HG02885 (cell line): Measurements from ENCODE around the gene NOS3.

Experiments
- ATAC-seq: cut with Tn5 transposase; IDR thresholded peaks from one replicate; pipeline ENCODE4 v1.9.1; 2021; ENCODE audit warnings: mild to moderate bottlenecking; ENCODE audit not compliant: unreplicated experiment, poor library complexity

Gene NOS3

DNA sequence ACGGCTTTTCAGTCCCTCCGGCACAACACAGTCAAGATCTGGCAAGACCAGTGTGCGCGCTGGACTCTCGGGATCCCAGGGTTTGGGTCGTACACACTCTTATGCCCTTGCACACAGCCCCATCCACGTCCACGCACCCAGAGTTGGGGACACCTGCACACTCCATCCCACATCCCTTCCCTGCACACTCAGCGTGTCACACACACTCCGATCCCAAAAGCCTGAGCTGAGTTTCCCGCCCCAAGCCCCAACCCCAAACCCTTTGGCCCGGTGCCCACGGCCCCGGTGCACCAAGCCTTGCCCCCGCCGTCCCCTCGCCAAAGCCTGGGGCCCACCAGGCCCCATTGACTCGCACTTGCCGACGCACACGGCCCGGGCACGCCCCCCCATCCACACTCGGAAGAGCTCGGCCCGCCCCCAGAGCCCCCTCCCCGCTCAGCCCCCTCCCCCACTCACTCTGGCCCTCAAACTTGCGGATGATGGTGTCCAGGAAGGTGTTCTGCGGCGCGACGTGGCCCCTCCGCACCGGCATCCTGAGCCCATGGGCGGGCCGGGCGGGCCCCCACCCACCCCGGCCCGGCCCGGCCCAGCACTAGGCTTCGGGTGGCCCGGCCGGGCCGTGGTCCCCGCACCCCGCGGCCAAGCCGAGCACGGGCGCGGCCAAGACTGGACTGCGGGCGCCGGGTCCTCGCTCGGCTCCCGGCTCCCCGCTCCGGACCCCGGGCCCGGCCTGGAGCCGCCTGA, 13.3 kb upstream of the NOS3 start:
- ATAC-seq, result no peak

DNA sequence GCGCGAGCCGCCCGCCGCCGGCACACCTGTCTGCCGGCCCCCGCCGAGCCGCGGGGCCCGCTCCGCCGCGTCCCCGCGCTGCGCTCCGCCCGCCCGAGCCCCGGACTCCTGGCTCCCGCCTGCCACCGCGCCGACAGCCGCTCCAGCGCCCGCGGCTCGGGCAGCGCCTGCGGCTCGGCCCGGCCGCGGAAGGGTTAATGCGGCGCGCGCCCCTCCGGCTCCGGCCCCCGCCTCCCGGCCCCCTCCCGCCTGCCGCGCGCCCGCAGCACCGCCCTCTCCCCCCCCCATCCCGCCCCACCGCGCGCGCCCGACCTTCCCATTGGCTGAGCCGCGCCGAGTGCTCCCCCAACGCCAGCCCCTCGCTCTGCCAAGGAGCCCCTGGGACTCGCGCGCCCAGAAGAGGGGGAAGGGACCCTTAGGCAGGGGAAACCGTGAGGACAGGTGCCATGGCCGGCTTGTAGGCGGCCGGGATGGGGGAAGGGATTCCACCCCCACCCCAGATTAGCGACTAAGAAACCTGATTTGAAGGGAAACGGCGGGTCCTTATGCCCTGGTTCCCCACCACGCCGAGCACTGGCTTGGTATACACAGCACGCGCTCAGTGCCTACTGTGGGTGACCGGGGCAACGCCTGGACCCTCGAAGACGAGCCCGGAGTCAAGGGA, 12.6 kb upstream of the NOS3 start, which contains the start of gene KCNH2:
TSS of gene KCNH2 (minus strand) at position 196 of the 664 bp plus-strand sequence. CDS start 408 bp downstream, outside the sequence.
- no peak for ATAC-seq

DNA sequence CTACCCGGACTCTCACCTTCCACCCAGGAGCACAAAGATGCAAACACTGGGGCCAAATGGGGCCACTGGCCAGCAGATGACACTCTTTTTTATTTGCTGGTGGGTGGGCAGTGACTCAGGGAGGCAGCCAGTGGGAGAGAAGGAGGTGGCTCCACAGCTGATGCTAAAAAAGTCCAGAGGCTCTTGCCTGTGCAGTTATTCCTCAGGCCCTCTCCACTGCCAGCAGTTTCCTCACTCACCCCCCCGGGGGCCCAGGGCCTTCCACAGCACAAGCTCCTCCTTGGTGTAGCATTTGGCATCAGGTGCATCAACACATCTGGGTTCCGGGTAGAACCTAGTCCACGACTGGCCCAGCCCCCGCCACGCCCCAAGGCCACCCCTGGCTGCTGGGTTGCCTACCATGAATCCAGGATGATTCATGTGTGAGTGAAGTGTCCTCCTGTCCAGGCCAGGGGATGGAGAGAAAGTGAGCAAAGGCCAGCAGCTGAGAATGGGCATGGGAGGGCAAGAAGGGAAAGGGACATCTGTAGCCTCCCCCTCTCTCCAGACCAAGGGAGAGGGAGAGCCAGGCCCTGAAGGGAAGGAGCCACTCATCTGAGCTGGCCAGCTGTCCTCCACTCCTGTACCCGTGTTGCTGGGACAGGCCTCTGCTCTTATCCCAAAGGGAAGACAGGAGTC, 11.0 kb upstream of the NOS3 start:
- ATAC-seq, result no peak

DNA sequence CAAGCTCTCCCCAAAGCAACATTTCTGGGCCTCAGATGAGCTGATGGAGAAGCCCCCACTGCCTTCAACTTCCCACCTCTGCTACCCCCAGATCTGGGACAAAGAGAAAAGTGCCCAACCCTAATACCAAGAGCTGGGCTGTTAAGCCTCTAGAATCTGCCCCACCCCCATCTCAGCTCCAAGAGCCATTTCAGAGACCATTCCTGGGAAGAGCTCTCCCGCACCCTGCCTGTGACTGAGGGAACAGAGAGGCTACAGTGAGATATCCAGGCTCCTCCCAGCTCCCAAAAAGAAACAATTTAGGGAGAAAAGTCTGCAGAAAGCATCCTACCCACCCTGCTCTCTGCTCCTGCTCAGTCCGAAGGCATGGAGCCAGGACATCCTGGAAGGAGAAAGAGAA, 10.2 kb upstream of the NOS3 start:
- no peak for ATAC-seq

DNA sequence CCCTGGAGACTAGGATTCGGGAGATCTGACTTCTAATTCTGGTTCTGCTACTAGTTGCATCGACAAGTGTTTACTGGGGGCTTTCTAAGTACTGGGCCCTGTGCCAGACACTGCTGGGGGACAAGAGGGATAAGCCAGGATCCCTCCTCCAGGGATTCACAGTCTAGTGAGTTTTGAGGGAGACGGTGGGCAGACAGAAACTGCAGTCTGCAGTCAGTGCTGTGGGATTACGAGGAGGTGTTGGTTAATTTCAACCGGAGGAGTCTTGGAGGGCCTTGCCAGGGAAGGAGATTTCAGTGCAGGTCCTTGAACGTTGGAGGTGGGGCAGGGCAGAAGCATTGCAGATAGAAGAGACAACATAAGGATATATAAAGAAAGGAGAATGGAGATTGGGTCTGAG, 9.2 kb upstream of the NOS3 start:
- ATAC-seq, result no peak

DNA sequence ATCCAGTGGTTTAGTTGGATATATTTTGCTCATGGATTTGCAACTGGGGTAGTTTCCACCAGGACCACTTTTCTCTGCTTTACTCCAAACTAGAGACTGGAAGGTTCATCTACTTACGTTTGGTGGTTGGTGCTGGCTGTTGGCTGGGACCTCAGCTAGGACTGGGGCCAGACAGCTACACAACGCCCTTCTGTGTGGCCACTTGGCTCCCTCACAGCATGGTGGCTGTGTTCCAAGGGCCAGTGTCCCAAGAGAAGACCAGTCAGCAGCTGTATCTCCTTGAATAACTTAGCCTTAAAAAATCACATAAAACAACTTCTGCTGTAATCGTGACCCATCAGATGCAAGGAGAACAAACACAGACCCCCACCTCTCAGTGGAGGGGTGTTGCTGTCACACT, 8.5 kb upstream of the NOS3 start:
- no peak for ATAC-seq

DNA sequence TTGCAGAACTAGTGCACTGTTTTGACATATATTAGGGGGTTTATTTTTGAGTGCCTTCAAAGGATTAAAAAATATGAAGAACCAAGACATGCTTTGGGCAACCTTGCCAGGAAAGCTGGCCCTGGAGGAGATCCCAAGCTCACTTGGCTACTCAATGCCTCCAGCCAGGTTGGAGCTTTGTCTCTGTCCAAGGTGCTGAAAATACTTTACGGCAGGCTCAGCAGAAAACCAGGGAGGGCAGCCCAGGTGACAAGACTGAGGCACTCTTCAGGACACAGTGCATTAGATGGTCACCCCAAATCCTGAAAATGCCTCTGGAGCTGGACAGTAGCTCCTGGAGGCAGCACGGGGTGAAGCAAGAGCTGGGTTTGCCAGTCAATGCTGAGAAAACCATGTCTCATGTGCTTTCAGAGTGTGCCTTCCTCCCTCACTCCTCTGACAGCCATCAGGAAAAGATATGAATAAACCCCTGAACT, 6.9 kb upstream of the NOS3 start:
- no peak for ATAC-seq

DNA sequence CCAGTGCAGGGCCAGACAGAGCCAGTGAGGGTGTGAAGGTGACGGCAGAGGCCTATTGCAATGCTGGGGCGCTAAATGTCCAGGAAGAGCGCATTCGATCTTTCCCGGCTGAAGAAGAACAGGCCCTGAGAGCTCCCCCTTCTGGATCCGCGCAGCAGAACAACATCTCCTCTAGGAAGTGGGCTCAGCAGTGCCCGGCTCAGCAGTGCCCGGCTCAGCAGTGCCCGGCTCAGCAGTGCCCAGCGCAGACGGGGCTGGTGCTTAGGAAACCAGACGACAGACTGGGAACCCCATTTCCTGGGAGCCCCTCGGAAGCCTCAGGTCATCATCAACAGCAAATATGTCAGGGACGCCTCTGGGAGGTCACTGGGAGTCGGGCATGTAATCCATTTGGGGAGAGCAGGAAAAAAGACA, 4.7 kb upstream of the NOS3 start:
- ATAC-seq, result no peak

DNA sequence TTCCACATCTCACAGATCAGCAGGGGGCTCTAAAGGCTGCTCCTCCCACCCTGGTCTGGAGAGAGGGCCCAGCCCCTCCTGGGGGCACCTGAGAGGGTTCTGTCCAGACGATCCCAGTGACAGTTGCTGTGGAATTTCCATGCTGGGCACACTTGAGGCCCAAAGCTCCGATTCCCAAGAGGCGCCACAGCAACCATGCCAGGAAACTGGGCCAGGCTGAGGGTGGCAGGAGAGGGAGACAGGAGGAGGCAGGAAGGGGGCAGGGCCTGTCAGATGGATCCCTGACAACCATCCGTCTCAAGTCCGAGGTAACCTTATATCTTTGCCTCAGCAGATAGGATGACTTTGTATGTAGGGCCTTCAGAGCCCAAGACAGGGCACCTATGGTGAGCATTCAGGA, 4.3 kb upstream of the NOS3 start:
- ATAC-seq, result no peak

DNA sequence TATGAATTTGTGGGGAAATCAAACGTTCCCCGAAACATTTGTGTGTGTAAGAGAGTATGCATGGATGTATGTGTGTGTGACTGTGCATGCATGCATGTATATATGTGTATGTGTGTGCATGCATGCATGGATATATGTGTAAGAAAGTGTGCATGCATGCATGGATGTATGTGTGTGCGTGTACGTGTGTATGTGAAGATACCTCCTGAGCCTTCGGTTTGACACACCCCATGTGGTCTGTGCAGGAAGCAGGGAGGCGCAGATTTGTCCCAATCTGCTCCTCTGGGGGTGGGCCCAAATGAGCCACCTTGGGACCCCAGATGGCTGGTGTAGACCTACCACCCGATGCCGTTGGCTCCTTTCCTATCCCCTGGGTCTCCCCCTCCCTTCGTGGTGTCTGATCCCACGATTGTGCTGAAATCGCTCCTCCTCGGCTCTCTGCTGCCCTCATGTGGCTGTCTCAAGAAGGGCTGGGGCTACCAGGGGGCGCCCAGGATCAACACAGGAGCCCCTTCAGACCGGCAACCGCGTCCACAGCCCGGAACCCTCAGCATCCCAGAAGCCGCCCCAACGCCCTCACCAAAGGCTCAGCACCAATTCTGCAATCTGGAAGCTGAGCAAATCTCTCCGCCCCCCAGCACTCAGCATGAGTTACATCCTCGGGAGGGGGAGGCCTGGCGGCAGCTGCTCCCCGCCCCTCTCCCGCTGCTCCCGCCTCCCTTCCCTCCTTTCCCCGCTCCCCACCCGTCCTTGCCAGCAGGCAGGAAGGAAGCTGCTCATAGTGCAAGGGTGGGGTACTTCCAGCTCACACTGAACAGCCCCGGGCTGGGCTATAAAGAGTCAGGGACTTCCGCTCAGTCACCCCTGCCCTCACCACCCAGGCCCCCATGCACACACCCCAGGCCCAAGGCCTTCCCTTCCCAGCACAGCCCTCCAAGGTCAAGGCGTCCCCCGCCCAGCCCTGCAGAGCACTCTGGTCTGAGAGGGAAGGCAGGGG, 2.3 kb upstream of the NOS3 start:
- no peak for ATAC-seq

DNA sequence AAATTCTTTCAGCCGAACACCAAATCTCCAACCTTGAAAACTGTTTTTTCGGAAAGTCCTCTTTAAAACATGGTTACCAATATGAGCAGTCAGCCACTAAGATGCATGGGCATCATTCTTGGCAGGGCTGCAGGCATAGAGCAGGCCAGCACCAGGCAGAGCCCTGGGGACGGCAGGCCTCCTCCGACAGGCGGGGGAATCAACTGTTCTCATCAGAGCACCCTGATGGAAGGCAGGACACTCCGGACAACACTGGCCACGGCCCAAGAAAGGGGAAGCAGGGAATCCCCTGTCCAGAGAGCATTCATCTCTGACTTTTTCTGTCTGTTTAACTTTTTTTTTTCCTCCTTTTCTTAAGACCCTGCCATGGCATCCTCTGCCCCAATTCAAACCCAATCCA, 1.4 kb upstream of the NOS3 start:
- ATAC-seq, result no peak

DNA sequence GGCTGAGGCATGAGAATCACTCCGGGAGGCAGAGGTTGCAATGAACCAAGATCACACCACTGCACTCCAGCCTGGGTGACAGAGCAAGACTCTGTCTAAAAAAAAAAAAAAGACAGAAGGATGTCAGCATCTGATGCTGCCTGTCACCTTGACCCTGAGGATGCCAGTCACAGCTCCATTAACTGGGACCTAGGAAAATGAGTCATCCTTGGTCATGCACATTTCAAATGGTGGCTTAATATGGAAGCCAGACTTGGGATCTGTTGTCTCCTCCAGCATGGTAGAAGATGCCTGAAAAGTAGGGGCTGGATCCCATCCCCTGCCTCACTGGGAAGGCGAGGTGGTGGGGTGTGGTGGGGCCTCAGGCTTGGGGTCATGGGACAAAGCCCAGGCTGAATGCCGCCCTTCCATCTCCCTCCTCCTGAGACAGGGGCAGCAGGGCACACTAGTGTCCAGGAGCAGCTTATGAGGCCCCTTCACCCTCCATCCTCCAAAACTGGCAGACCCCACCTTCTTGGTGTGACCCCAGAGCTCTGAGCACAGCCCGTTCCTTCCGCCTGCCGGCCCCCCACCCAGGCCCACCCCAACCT, 1.3 kb downstream of the NOS3 start:
- ATAC-seq, result no peak

DNA sequence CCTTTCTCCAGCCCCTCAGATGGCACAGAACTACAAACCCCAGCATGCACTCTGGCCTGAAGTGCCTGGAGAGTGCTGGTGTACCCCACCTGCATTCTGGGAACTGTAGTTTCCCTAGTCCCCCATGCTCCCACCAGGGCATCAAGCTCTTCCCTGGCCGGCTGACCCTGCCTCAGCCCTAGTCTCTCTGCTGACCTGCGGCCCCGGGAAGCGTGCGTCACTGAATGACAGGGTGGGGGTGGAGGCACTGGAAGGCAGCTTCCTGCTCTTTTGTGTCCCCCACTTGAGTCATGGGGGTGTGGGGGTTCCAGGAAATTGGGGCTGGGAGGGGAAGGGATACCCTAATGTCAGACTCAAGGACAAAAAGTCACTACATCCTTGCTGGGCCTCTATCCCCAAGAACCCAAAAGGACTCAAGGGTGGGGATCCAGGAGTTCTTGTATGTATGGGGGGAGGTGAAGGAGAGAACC, 2.1 kb downstream of the NOS3 start:
- ATAC-seq, result peak; percentile 70

DNA sequence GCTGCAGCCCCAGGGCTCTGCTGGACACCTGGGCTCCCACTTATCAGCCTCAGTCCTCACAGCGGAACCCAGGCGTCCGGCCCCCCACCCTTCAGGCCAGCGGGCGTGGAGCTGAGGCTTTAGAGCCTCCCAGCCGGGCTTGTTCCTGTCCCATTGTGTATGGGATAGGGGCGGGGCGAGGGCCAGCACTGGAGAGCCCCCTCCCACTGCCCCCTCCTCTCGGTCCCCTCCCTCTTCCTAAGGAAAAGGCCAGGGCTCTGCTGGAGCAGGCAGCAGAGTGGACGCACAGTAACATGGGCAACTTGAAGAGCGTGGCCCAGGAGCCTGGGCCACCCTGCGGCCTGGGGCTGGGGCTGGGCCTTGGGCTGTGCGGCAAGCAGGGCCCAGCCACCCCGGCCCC, 2.7 kb downstream of the NOS3 start:
- ATAC-seq, result no peak

DNA sequence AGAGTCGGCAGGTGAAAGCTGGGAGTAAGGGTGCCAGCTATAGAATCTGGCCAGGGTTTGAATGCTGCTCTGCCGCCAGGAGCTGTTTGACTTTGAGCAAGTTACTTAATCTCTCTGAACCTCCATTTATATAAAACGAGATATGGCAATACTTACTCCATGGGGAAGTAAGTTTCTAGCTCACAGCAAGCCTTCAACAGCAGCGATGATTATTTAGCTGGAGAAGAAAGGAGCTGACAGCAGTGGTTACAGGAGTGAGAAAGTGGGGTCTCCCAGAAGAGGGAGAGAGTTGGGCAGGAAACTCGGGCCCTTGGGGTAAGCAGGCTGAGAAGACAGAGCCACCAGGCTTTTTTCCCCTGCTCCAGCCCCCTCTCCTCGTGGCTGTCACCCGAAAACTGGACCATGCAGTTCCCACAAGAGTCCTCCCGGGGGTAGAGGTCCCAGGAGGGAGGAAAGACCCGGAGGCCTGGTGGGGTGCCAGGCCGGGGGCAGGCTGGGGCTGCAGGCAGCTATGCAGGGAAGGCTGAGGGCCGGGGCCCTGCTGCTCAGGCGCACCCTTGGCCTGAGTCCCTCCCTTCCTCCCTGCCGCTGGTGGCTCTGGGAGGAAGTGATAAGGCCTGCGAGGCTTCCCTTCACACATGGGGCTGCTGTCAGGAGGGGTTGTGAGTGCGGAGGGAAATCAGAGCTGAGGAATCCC, 3.5 kb downstream of the NOS3 start:
- ATAC-seq, result no peak

DNA sequence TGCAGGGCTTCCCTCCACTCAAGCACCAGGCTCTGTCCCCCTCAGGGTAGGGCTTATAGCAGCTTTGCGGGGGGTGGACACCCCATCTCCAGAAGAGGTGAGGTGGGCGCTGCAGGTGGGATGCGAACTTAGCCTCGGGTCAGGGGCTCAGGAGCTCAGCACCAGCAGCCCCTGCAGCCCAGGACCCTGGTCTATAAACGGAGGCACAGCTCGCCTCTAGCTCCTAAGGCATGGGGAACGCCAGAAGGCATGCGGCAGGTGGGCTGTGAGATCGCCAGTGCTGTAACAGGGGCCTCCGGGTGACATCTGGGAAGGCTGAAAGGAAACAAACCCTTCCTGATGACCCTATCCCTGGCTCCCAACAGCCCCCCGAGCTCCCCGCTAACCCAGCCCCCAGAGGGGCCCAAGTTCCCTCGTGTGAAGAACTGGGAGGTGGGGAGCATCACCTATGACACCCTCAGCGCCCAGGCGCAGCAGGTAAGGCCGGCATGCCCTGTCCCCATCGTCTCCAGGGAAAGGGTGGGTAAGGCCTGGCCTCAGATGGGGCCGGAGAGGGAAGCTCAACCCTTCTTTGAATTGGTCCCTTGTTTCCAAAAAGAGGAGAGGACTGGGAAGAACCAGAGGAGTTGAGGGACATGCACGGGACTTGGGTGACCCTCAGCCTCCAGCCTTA, 4.2 kb downstream of the NOS3 start:
- ATAC-seq, result no peak

DNA sequence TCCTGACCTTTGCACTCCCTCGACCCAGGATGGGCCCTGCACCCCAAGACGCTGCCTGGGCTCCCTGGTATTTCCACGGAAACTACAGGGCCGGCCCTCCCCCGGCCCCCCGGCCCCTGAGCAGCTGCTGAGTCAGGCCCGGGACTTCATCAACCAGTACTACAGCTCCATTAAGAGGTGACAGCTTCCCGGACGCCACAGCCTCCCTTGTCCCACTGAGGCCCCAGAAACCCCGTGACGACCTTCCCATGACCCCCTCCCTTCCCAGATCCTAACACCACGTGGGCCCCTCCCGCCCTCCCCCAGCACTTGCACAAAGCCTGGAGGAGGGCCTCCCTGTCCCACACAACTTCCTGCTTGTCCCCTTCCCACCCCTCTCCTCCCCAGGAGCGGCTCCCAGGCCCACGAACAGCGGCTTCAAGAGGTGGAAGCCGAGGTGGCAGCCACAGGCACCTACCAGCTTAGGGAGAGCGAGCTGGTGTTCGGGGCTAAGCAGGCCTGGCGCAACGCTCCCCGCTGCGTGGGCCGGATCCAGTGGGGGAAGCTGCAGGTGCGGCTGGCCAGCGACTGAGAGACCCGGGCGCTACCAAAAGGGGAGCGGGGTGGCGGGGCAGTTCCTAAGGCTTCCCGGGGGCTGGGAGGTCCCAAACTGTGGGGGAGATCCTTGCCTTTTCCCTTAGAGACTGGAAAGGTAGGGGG, 5.7 kb downstream of the NOS3 start:
- ATAC-seq, result no peak

DNA sequence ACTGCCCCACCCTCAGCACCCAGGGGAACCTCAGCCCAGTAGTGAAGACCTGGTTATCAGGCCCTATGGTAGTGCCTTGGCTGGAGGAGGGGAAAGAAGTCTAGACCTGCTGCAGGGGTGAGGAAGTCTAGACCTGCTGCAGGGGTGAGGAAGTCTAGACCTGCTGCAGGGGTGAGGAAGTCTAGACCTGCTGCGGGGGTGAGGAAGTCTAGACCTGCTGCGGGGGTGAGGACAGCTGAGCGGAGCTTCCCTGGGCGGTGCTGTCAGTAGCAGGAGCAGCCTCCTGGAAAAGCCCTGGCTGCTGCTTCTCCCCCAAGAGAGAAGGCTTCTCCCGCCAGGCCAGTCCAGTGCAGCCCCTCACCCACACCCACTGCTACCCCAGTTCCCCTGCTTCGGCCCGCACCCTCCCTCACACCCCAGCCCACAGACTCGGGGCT, 6.3 kb downstream of the NOS3 start:
- ATAC-seq, result no peak
